H1 (cell line): ENCODE results near the gene LEFTY1. TPM values are rescaled to one million over a fixed set of nuclear protein-coding genes. Genes with fewer than 3 reads are reported as not detected.
A peak's percentile ranks its signal among the peaks of the same experiment; 100 is the strongest.

Source experiments
- CTCF ChIA-PET: fragments of 300-600 bp; sonication (Branson Sonifier 250); formaldehyde crosslinking; loops from one replicate; lab custom pipeline; 2021; ENCODE audit not compliant: partially characterized antibody; lab: Charles Lee
- POLR2A ChIA-PET: fragments of 300-600 bp; sonication (Branson Sonifier 250); formaldehyde crosslinking; loops from one replicate; lab custom pipeline; 2021; ENCODE audit warnings: inconsistent platforms; ENCODE audit not compliant: partially characterized antibody; lab: Charles Lee
- DNase-seq, 2 experiments: peaks; one replicate each; pipeline versions ENCODE4 v3.0.0 to v3.0.0-alpha.2; 2010 to 2022; ENCODE audit warnings: low spot score in 2 of 2, low read depth in 1 of 2, mixed read lengths in 1 of 2
- FAIRE-seq: peaks from 2 replicates; lab custom pipeline; 2011; peaks lifted over from hg19 to GRCh38; lab: Jason Lieb, UNC
- H2AFZ ChIP-seq: 2 replicates; pipeline ENCODE4 v1.8.1; 2012; ENCODE audit warnings: low read length, inconsistent platforms
- H2AK5ac ChIP-seq: 2 replicates; pipeline ENCODE4 v1.6.1; 2013; ENCODE audit warnings: low read depth, low read length
- H2BK120ac ChIP-seq: replicated peaks from 2 replicates; pipeline ENCODE3; 2013; ENCODE audit warnings: low read depth, low read length, inconsistent platforms
- H2BK12ac ChIP-seq: 2 replicates; pipeline ENCODE4 v1.6.1; 2013; ENCODE audit warnings: low read depth, low read length
- H2BK15ac ChIP-seq: 2 replicates; pipeline ENCODE4 v1.6.1; 2013; ENCODE audit warnings: low read length
- H2BK20ac ChIP-seq: 2 replicates; pipeline ENCODE4 v1.6.1; 2013; ENCODE audit warnings: low read length
- H2BK5ac ChIP-seq: 2 replicates; pipeline ENCODE4 v1.6.1; 2013; ENCODE audit warnings: low read depth, low read length
- H3K14ac ChIP-seq: 2 replicates; pipeline ENCODE4 v1.6.1; 2013; ENCODE audit warnings: inconsistent platforms; ENCODE audit not compliant: insufficient read length
- H3K18ac ChIP-seq: 2 replicates; pipeline ENCODE4 v1.6.1; 2013; ENCODE audit warnings: low read length; ENCODE audit errors: extremely low read depth
- H3K23ac ChIP-seq: 2 replicates; pipeline ENCODE4 v1.6.1; 2013; ENCODE audit warnings: inconsistent platforms; ENCODE audit not compliant: insufficient read length
- H3K23me2 ChIP-seq: 2 replicates; pipeline ENCODE4 v1.6.1; 2013; ENCODE audit warnings: low read depth, low read length
- H3K27ac ChIP-seq: 2 replicates; pipeline ENCODE4 v1.6.1; 2011; ENCODE audit warnings: low read depth, low read length, inconsistent platforms
- H3K27me3 ChIP-seq, 4 experiments: replicated peaks in 1 of 4; 1 replicate in 1 of 4; 2 replicates in 3 of 4; pipeline versions ENCODE4 v1.6.1 to v1.8.1; 2011 to 2013; ENCODE audit warnings: low read length in 3 of 4, mild to moderate bottlenecking in 3 of 4, inconsistent platforms in 2 of 4, mixed read lengths in 2 of 4, moderate library complexity in 1 of 4; ENCODE audit not compliant: control insufficient read depth in 3 of 4, insufficient read depth in 3 of 4; ENCODE audit errors: extremely low read depth in 1 of 4
- H3K36me3 ChIP-seq, 4 experiments: 2 replicates each; pipeline versions ENCODE4 v1.6.1 to v1.8.1; 2011 to 2013; ENCODE audit warnings: mild to moderate bottlenecking in 4 of 4, low read length in 3 of 4, moderate library complexity in 2 of 4, control low read depth in 1 of 4, inconsistent platforms in 1 of 4; ENCODE audit not compliant: insufficient read depth in 4 of 4, control insufficient read depth in 2 of 4
- H3K4ac ChIP-seq: replicated peaks from 2 replicates; pipeline ENCODE3; 2013; ENCODE audit warnings: low read length, low read depth, mixed read lengths, inconsistent platforms; ENCODE audit not compliant: insufficient read length
- H3K4me1 ChIP-seq, 4 experiments: replicated peaks in 1 of 4; 1 replicate in 1 of 4; 2 replicates in 3 of 4; pipeline versions ENCODE4 v1.6.1 to v1.8.1; 2011 to 2013; ENCODE audit warnings: low read length in 3 of 4, inconsistent platforms in 2 of 4, mixed read lengths in 1 of 4; ENCODE audit not compliant: insufficient read depth in 4 of 4, control insufficient read depth in 3 of 4
- H3K4me2 ChIP-seq, 2 experiments: 2 replicates each; pipeline versions ENCODE4 v1.6.1 to v1.8.1; 2011 to 2013; ENCODE audit warnings: low read depth in 2 of 2, low read length in 2 of 2, control low read depth in 1 of 2, inconsistent platforms in 1 of 2, mild to moderate bottlenecking in 1 of 2; ENCODE audit not compliant: insufficient read depth in 1 of 2
- H3K4me3 ChIP-seq, 4 experiments: fragments of 200-600, 300-600 bp in 1 of 4; sonication (generic), shearing (Covaris generic), sonication (Bioruptor Twin) in 1 of 4; 2 replicates each; pipeline versions ENCODE4 v1.5.1 to v1.8.1; 2011 to 2016; ENCODE audit warnings: low read length in 4 of 4, low read depth in 3 of 4, control low read depth in 2 of 4, inconsistent platforms in 2 of 4, mild to moderate bottlenecking in 2 of 4, mixed read lengths in 1 of 4, moderate library complexity in 1 of 4; ENCODE audit not compliant: insufficient read depth in 2 of 4; ENCODE audit errors: extremely low read depth in 1 of 4
- H3K56ac ChIP-seq: replicated peaks from 2 replicates; pipeline ENCODE3; 2013; ENCODE audit warnings: low read depth, mild to moderate bottlenecking, mixed read lengths, low read length, inconsistent platforms; ENCODE audit not compliant: insufficient read length
- H3K79me1 ChIP-seq: 2 replicates; pipeline ENCODE4 v1.6.1; 2013; ENCODE audit warnings: low read depth, low read length, control low read depth
- H3K79me2 ChIP-seq, 2 experiments: 2 replicates each; pipeline versions ENCODE4 v1.6.1 to v1.8.1; 2012 to 2013; ENCODE audit warnings: low read length in 2 of 2, mild to moderate bottlenecking in 2 of 2, inconsistent platforms in 1 of 2; ENCODE audit not compliant: insufficient read depth in 2 of 2, control insufficient read depth in 1 of 2
- H3K9ac ChIP-seq, 4 experiments: replicated peaks in 1 of 4; 1 replicate in 1 of 4; 2 replicates in 3 of 4; pipeline versions ENCODE4 v1.6.1 to v1.8.1; 2011 to 2013; ENCODE audit warnings: low read depth in 3 of 4, low read length in 3 of 4, control low read depth in 2 of 4, mild to moderate bottlenecking in 2 of 4, moderate library complexity in 2 of 4, inconsistent platforms in 1 of 4; ENCODE audit errors: extremely low read depth in 1 of 4
- H3K9me3 ChIP-seq, 2 experiments: 2 replicates each; pipeline versions ENCODE4 v1.6.1 to v1.8.1; 2012 to 2013; ENCODE audit warnings: mild to moderate bottlenecking in 2 of 2, moderate library complexity in 2 of 2, control low read depth in 1 of 2, inconsistent platforms in 1 of 2, low read depth in 1 of 2, low read length in 1 of 2, mixed read lengths in 1 of 2; ENCODE audit not compliant: insufficient read depth in 2 of 2
- H4K20me1 ChIP-seq, 2 experiments: replicated peaks in 1 of 2; 2 replicates each; pipeline versions ENCODE3 to v1.8.1; 2011 to 2013; ENCODE audit warnings: inconsistent platforms in 2 of 2, low read length in 2 of 2, mild to moderate bottlenecking in 1 of 2; ENCODE audit not compliant: insufficient read depth in 2 of 2, control insufficient read depth in 1 of 2
- H4K5ac ChIP-seq: 2 replicates; pipeline ENCODE4 v1.6.1; 2013; ENCODE audit warnings: low read length, low read depth, mixed read lengths, inconsistent platforms; ENCODE audit not compliant: insufficient read length
- H4K8ac ChIP-seq: 2 replicates; pipeline ENCODE4 v1.8.0; 2013; ENCODE audit warnings: mild to moderate bottlenecking, moderate library complexity, low read length, inconsistent platforms; ENCODE audit not compliant: insufficient read depth; ENCODE audit errors: extremely low read depth
- H4K91ac ChIP-seq: replicated peaks from 2 replicates; pipeline ENCODE3; 2013; ENCODE audit warnings: low read length, mixed read lengths, inconsistent platforms; ENCODE audit not compliant: insufficient read length
- CHD1 ChIP-seq: IDR thresholded peaks from 2 replicates; pipeline ENCODE4 v1.6.1; 2012; ENCODE audit warnings: low read depth, low read length, improper control_type of control experiment
- JUN ChIP-seq: IDR thresholded peaks from 2 replicates; pipeline ENCODE4 v1.6.1; 2011; ENCODE audit warnings: low read depth, mild to moderate bottlenecking, improper control_type of control experiment, low read length
- POLR2A ChIP-seq, 2 experiments: IDR thresholded peaks; 1 replicate in 1 of 2; 2 replicates in 1 of 2; pipeline ENCODE4 v1.6.1; 2011; ENCODE audit warnings: low read depth in 2 of 2, low read length in 2 of 2, mild to moderate bottlenecking in 2 of 2; ENCODE audit errors: control extremely low read depth in 1 of 2
- RXRA ChIP-seq: IDR thresholded peaks from 2 replicates; pipeline ENCODE4 v1.6.1; 2011; ENCODE audit warnings: low read depth, mild to moderate bottlenecking, low read length, moderate library complexity; ENCODE audit not compliant: insufficient read depth
- WGBS, 2 experiments: shearing (Covaris generic) in 1 of 2; methylation state at CpG; one replicate each; pipeline versions ENCODE4 v1.1.6 to v1.1.7; 2013 to 2015; ENCODE audit warnings: low lambda C conversion rate in 2 of 2, mixed read lengths in 2 of 2, inconsistent platforms in 1 of 2, low coverage in 1 of 2, missing lambda C conversion rate in 1 of 2; ENCODE audit not compliant: insufficient replicate concordance in 2 of 2, insufficient coverage in 1 of 2, insufficient read length in 1 of 2; ENCODE audit errors: extremely low coverage in 1 of 2, missing lambda C conversion rate in 1 of 2; 5-methylcytosine and 5-hydroxymethylcytosine counted together
- polyA plus RNA-seq, 7 experiments: library from polyadenylated mRNA; depleted of rRNA in 3 of 7; stranded (reverse) in 5 of 7; unstranded in 2 of 7; fragments of >200 nt in 5 of 7; fragments of 200-250 nt in 2 of 7; gene quantifications; 1 replicate in 5 of 7; 2 replicates in 1 of 7; 4 replicates in 1 of 7; pipeline versions ENCODE4 v1.2.1 to v1.2.3, GENCODE V29; 2011 to 2013; ENCODE audit warnings: missing spikeins in 2 of 7, mixed read lengths in 2 of 7
- total RNA-seq: library from RNA; stranded (reverse); fragmentation: NEBNext Ultra II Directional; extraction: Animal tissue kit (Norgen Biotek cat#: 25700); gene quantifications from 2 replicates; pipeline ENCODE4 v1.2.1, GENCODE V29; 2021

The LEFTY1 gene
- total and polyA plus RNA-seq, 2 of the 8 experiments (the other 6 are each of a cell fraction or from before 2014, with no cell fraction given), result 4.5 to 11.7 TPM

GRCh38 chr1:225875044-225875815, 13.7 kb downstream of the LEFTY1 start:
- Histone ChIP-seq H4K91ac (no peak overlapping the region), H2AK5ac (no peak overlapping the region), H4K20me1 (peaks cover 0 to 8% of the 10 kb centered on the region in 2 experiments), H2BK120ac (no peak overlapping the region), H3K18ac (no peak overlapping the region), H3K4ac (peak overlapping the region; percentile 46), H3K23ac (no peak overlapping the region), H3K4me2 (no peak overlapping the region), H3K9ac (no peak overlapping the region), H2BK20ac (no peak overlapping the region; the same call in 1 of the 2 replicates), H2BK12ac (0 out of 2 replicates have a peak overlapping the region, but pooled peaks have one; percentile 39), H3K4me3 (no peak overlapping the region), H2BK5ac (no peak overlapping the region; the same call in 1 of the 2 replicates), H4K8ac (peak overlapping the region; percentile 22; the same call in 1 of the 2 replicates), H3K27ac (no peak overlapping the region; the same call in 1 of the 2 replicates), H2AFZ (no peak overlapping the region), H4K5ac (no peak overlapping the region), H3K27me3 (no peaks in the 10 kb centered on the region), H3K23me2 (no peaks in the 10 kb centered on the region; the same call in 1 of the 2 replicates), H3K9me3 (no peaks in the 10 kb centered on the region), H3K4me1 (peaks cover 0 to 6% (median 5%) of the 10 kb centered on the region in 4 experiments; a peak in 6 of 7 replicates), H2BK15ac (0 out of 2 replicates have a peak overlapping the region, but pooled peaks have one; percentile 29), H3K14ac (no peak overlapping the region), H3K79me1 (peaks cover 17% of the 10 kb centered on the region), H3K79me2 (peaks cover 0 to 7% of the 10 kb centered on the region in 2 experiments; a peak in 2 of 4 replicates), H3K56ac (no peak overlapping the region), H3K36me3 (peaks cover 0 to 13% (median 0%) of the 10 kb centered on the region in 4 experiments; a peak in 3 of 8 replicates)
- POLR2A ChIA-PET, result interaction anchor here (0.7 to 1.2 kb wide), 3 partner anchors 41 to 189 kb away, joined by 3 to 4 read pairs (median 3); no protein-coding TSS in a partner anchor
- 87% methylated on average over 12 of the region's 12 CpGs; no CpG with 5 or more reads in 1 of the 2 experiments for WGBS, 2 experiments
- DNase-seq (no peak), FAIRE-seq (no peak)
- CTCF ChIA-PET, result interaction anchor here (0.6 to 21.3 kb wide), 13 partner anchors 9 to 1439 kb away, joined by 3 to 406 read pairs (median 3); partner anchors contain the start of gene LEFTY1
- TF ChIP-seq POLR2A (IDR thresholded peaks at IDR 0.05; ENCODE audit: control extremely low read depth in 1 of 2, low read depth in 2 of 2, low read length in 2 of 2) (no peak), CHD1 (no peak), JUN (no peak), RXRA (no peak)
